H9 (cell line): ENCODE measurements around the gene PCCA. TPM values are rescaled to one million over a fixed set of nuclear protein-coding genes. Genes with fewer than 3 reads are reported as not detected.
A peak's percentile ranks its signal among the peaks of the same experiment; 100 is the strongest.

ENCODE experiments used
- DNase-seq: peaks from one replicate; pipeline ENCODE4 v3.0.0-alpha.2; 2017
- H2AFZ ChIP-seq: one replicate; pipeline ENCODE4 v1.6.1; 2013; ENCODE audit warnings: mild to moderate bottlenecking, low read length, control low read depth, moderate library complexity
- H2AK5ac ChIP-seq: 2 replicates; pipeline ENCODE4 v1.6.1; 2013; ENCODE audit warnings: low read length, control low read depth, mixed read lengths; ENCODE audit not compliant: insufficient read length
- H2BK120ac ChIP-seq: one replicate; pipeline ENCODE4 v1.6.1; 2013; ENCODE audit warnings: low read depth, mild to moderate bottlenecking, low read length, control low read depth, inconsistent platforms; ENCODE audit not compliant: poor library complexity, severe bottlenecking
- H2BK12ac ChIP-seq: 2 replicates; pipeline ENCODE4 v1.6.1; 2013; ENCODE audit warnings: low read length, control low read depth, mixed read lengths, low read depth; ENCODE audit not compliant: insufficient read length
- H2BK15ac ChIP-seq: 2 replicates; pipeline ENCODE4 v1.6.1; 2013; ENCODE audit warnings: low read depth, low read length, control low read depth
- H2BK20ac ChIP-seq: one replicate; pipeline ENCODE4 v1.6.1; 2013; ENCODE audit warnings: low read depth, mild to moderate bottlenecking, low read length, control low read depth, inconsistent platforms; ENCODE audit not compliant: poor library complexity, severe bottlenecking
- H2BK5ac ChIP-seq: 2 replicates; pipeline ENCODE4 v1.6.1; 2013; ENCODE audit warnings: low read length, control low read depth, mixed read lengths; ENCODE audit not compliant: insufficient read length
- H3K14ac ChIP-seq: 2 replicates; pipeline ENCODE4 v1.6.1; 2013; ENCODE audit warnings: low read length, control low read depth; ENCODE audit not compliant: insufficient read depth
- H3K18ac ChIP-seq: 2 replicates; pipeline ENCODE4 v1.6.1; 2013; ENCODE audit warnings: low read depth, mild to moderate bottlenecking, mixed read lengths, low read length, control low read depth; ENCODE audit not compliant: insufficient read length
- H3K23ac ChIP-seq: 2 replicates; pipeline ENCODE4 v1.6.1; 2013; ENCODE audit warnings: low read length, control low read depth, mixed read lengths, low read depth; ENCODE audit not compliant: insufficient read length
- H3K23me2 ChIP-seq: 2 replicates; pipeline ENCODE4 v1.6.1; 2013; ENCODE audit warnings: low read depth, mild to moderate bottlenecking, mixed read lengths, low read length, control low read depth; ENCODE audit not compliant: insufficient read length, poor library complexity, severe bottlenecking
- H3K27ac ChIP-seq: 2 replicates; pipeline ENCODE4 v1.5.1; 2013; ENCODE audit warnings: low read length, control low read depth, mixed read lengths, low read depth; ENCODE audit not compliant: insufficient read length
- H3K27me3 ChIP-seq: 2 replicates; pipeline ENCODE4 v1.6.1; 2013; ENCODE audit warnings: low read length, control low read depth, inconsistent platforms; ENCODE audit not compliant: insufficient read depth
- H3K4ac ChIP-seq: 2 replicates; pipeline ENCODE4 v1.6.1; 2013; ENCODE audit warnings: low read depth, mild to moderate bottlenecking, control low read depth, inconsistent platforms, low read length, moderate library complexity
- H3K4me1 ChIP-seq: 2 replicates; pipeline ENCODE4 v1.6.1; 2013; ENCODE audit warnings: low read length, control low read depth, inconsistent platforms; ENCODE audit not compliant: insufficient read depth
- H3K4me2 ChIP-seq: 2 replicates; pipeline ENCODE4 v1.6.1; 2013; ENCODE audit warnings: low read length, control low read depth, mixed read lengths; ENCODE audit not compliant: insufficient read length, insufficient read depth
- H3K56ac ChIP-seq: 2 replicates; pipeline ENCODE4 v1.6.1; 2013; ENCODE audit warnings: low read depth, mild to moderate bottlenecking, mixed read lengths, low read length, control low read depth; ENCODE audit not compliant: insufficient read length
- H3K79me1 ChIP-seq: 2 replicates; pipeline ENCODE4 v1.6.1; 2013; ENCODE audit warnings: low read depth, mild to moderate bottlenecking, moderate library complexity, low read length, control low read depth, inconsistent platforms; ENCODE audit not compliant: insufficient read depth, poor library complexity, severe bottlenecking
- H3K79me2 ChIP-seq: 2 replicates; pipeline ENCODE4 v1.6.1; 2013; ENCODE audit warnings: low read length, control low read depth, inconsistent platforms; ENCODE audit not compliant: insufficient read depth
- H3K9ac ChIP-seq: 2 replicates; pipeline ENCODE4 v1.6.1; 2013; ENCODE audit warnings: low read length, control low read depth, mixed read lengths; ENCODE audit not compliant: insufficient read length; ENCODE audit errors: extremely low read depth
- H3K9me3 ChIP-seq: one replicate; pipeline ENCODE4 v1.6.1; 2013; ENCODE audit warnings: low read depth, low read length, inconsistent platforms; ENCODE audit not compliant: control insufficient read depth
- H3T11ph ChIP-seq: one replicate; pipeline ENCODE4 v1.6.1; 2013; ENCODE audit warnings: mild to moderate bottlenecking, low read length, control low read depth, inconsistent platforms
- H4K20me1 ChIP-seq: one replicate; pipeline ENCODE4 v1.6.1; 2013; ENCODE audit not compliant: control insufficient read depth, insufficient read length, insufficient read depth
- H4K5ac ChIP-seq: 2 replicates; pipeline ENCODE4 v1.6.1; 2013; ENCODE audit warnings: low read depth, mild to moderate bottlenecking, mixed read lengths, low read length, control low read depth; ENCODE audit not compliant: insufficient read length
- H4K8ac ChIP-seq: replicated peaks from 2 replicates; pipeline ENCODE4 v1.6.1; 2013; ENCODE audit warnings: low read length, control low read depth, mixed read lengths, low read depth; ENCODE audit not compliant: insufficient read length
- H4K91ac ChIP-seq: 2 replicates; pipeline ENCODE4 v1.6.1; 2013; ENCODE audit warnings: low read depth, mild to moderate bottlenecking, moderate library complexity, mixed read lengths, low read length, control low read depth; ENCODE audit not compliant: insufficient read length
- H3K27ac Mint-ChIP-seq, 3 experiments: 2 replicates in 2 of 3; 3 replicates in 1 of 3; pipeline ENCODE4 v1.8.0; 2020 to 2021; ENCODE audit warnings: mixed read lengths in 3 of 3, mild to moderate bottlenecking in 1 of 3, moderate library complexity in 1 of 3
- H3K27me3 Mint-ChIP-seq: 2 replicates; pipeline ENCODE4 v1.8.0; 2021; ENCODE audit warnings: low read depth, mild to moderate bottlenecking, moderate library complexity, mixed read lengths
- H3K36me3 Mint-ChIP-seq, 3 experiments: 2 replicates in 2 of 3; 3 replicates in 1 of 3; pipeline ENCODE4 v1.8.0; 2020 to 2021; ENCODE audit warnings: low read depth in 3 of 3, mixed read lengths in 3 of 3; ENCODE audit not compliant: insufficient read depth in 1 of 3
- H3K4me1 Mint-ChIP-seq, 2 experiments: 2 replicates each; pipeline ENCODE4 v1.8.0; 2020; ENCODE audit warnings: mixed read lengths in 2 of 2
- H3K4me3 Mint-ChIP-seq, 2 experiments: 2 replicates in 1 of 2; 3 replicates in 1 of 2; pipeline ENCODE4 v1.8.0; 2020 to 2021; ENCODE audit warnings: mild to moderate bottlenecking in 2 of 2, mixed read lengths in 2 of 2, moderate library complexity in 1 of 2
- H3K9me3 Mint-ChIP-seq, 2 experiments: 2 replicates in 1 of 2; 3 replicates in 1 of 2; pipeline ENCODE4 v1.8.0; 2020; ENCODE audit warnings: mild to moderate bottlenecking in 2 of 2, mixed read lengths in 2 of 2, moderate library complexity in 1 of 2
- CTCF ChIP-seq: fragments of 200-600 bp; sonication (generic); conservative IDR thresholded peaks from 3 replicates; pipeline ENCODE4 v1.8.0; 2021; ENCODE audit warnings: antibody characterized with exemption, mild to moderate bottlenecking
- WGBS: extraction: QIAGEN DNeasy Blood & Tissue Kit; methylation state at CpG from one replicate; pipeline ENCODE4 v1.1.7; 2013; ENCODE audit warnings: missing lambda C conversion rate, low lambda C conversion rate, mixed read lengths; ENCODE audit not compliant: insufficient read length; ENCODE audit errors: extremely low coverage; 5-methylcytosine and 5-hydroxymethylcytosine counted together
- total RNA-seq: library from RNA; stranded (reverse); gene quantifications from 2 replicates; pipeline ENCODE4 v1.2.1, GENCODE V29; 2021

The PCCA gene
- total RNA-seq, 1 experiment from 2014 or later = 56.5 TPM

GRCh38 chr13:100515410-100515800 is 426.5 kb downstream of the PCCA start:
- Mint-ChIP-seq H3K4me3 (no peak overlapping the region), H3K36me3 (peaks cover 0 to 7% (median 2%) of the 10 kb centered on the region in 3 experiments; a peak in 3 of 7 replicates), H3K4me1 (peaks cover 65 to 71% of the 10 kb centered on the region in 2 experiments), H3K9me3 (no peaks in the 10 kb centered on the region), H3K27ac (peak overlapping the region in 2 of 3 experiments; percentile 6 to 43; a peak in 2 of 7 replicates), H3K27me3 (no peaks in the 10 kb centered on the region)
- Histone ChIP-seq H3K27me3 (no peaks in the 10 kb centered on the region), H3K79me1 (no peaks in the 10 kb centered on the region), H3K27ac (no peak overlapping the region), H3T11ph (no peak overlapping the region), H3K4ac (no peak overlapping the region), H4K8ac (no peak overlapping the region), H2BK15ac (no peak overlapping the region), H4K5ac (no peak overlapping the region), H3K4me1 (peaks cover 18% of the 10 kb centered on the region), H2BK5ac (no peak overlapping the region), H4K20me1 (no peaks in the 10 kb centered on the region), H3K56ac (no peak overlapping the region), H2BK12ac (no peak overlapping the region), H2BK120ac (no peak overlapping the region), H4K91ac (no peak overlapping the region), H3K9ac (no peak overlapping the region), H3K23ac (no peak overlapping the region), H2AK5ac (no peak overlapping the region), H3K23me2 (no peaks in the 10 kb centered on the region), H3K4me2 (no peak overlapping the region), H3K9me3 (no peaks in the 10 kb centered on the region), H3K14ac (no peak overlapping the region), H2AFZ (no peak overlapping the region), H3K18ac (no peak overlapping the region), H2BK20ac (no peak overlapping the region), H3K79me2 (no peaks in the 10 kb centered on the region)
- WGBS = no CpG with 5 or more reads among the region's 20 CpGs
- DNase-seq = peak; percentile 30
- TF ChIP-seq CTCF = no peak
